PC-3 (cell line): ENCODE data around the gene TSPAN4.

ENCODE experiments used
- EZH2 ChIP-seq: fragments of 300-600 bp; sonication (generic); IDR thresholded peaks from one replicate; pipeline ENCODE4 v1.6.1; 2017; ENCODE audit warnings: antibody characterized with exemption, mild to moderate bottlenecking, low read length; ENCODE audit not compliant: unreplicated experiment
- EZH2phosphoT487 ChIP-seq: fragments of 300-600 bp; sonication (generic); IDR thresholded peaks from 2 replicates; pipeline ENCODE4 v1.6.1; 2018; ENCODE audit warnings: mild to moderate bottlenecking, antibody characterized with exemption, low read length, borderline replicate concordance
- TF ChIP-seq, protein P1 (sequence below): fragments of 300-600 bp; sonication (generic); conservative IDR thresholded peaks from 2 replicates; pipeline ENCODE4 v1.5.1; 2017; ENCODE audit warnings: antibody characterized with exemption, low read depth, mild to moderate bottlenecking, low read length

DNA sequence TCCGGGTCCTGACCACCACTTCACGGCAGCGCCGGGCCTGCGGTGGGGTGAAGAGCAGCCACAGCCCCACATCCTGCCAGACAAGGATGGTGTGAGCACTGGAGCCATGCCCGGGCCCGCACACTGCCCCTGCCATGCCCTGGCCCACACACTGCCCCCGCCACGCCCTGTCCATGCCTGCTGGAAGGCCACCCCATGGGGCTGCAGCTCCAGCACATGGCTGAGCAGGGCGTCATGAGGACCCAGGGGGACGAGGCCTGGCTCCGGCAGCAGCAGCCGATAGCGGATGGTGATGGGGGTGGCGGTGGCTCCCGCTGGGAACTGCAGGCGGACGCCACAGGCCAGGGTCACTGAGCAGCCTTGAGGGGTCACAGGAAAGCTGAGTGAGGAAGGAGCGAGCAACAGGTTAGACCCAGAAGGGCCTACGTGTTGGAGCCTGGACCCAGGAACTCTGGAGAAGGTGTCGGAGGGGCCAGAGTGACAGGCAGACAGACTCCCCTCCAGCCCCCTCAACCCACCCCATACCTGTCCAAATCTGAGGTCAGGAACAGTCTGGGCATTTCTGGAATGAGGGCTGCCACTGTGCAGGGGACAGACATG lies 40.5 kb upstream of the TSPAN4 start:
- TF ChIP-seq, protein P1, sequence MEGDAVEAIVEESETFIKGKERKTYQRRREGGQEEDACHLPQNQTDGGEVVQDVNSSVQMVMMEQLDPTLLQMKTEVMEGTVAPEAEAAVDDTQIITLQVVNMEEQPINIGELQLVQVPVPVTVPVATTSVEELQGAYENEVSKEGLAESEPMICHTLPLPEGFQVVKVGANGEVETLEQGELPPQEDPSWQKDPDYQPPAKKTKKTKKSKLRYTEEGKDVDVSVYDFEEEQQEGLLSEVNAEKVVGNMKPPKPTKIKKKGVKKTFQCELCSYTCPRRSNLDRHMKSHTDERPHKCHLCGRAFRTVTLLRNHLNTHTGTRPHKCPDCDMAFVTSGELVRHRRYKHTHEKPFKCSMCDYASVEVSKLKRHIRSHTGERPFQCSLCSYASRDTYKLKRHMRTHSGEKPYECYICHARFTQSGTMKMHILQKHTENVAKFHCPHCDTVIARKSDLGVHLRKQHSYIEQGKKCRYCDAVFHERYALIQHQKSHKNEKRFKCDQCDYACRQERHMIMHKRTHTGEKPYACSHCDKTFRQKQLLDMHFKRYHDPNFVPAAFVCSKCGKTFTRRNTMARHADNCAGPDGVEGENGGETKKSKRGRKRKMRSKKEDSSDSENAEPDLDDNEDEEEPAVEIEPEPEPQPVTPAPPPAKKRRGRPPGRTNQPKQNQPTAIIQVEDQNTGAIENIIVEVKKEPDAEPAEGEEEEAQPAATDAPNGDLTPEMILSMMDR: no peak
- no peak for TF ChIP-seq EZH2
- TF ChIP-seq EZH2phosphoT487: no peak
